Heart left ventricle (tissue), 13 donors: ENCODE results near the gene CHRM2.

Source experiments
- POLR2A ChIP-seq, 2 donors: fragments of 450-650 bp; IDR thresholded peaks; one replicate each; pipeline ENCODE4 v1.6.1; 2017; ENCODE audit warnings: antibody characterized with exemption in 2 of 2, mild to moderate bottlenecking in 2 of 2, moderate library complexity in 2 of 2
- TF ChIP-seq, protein P1 (sequence below), 12 donors: fragments of 200-600 bp; sonication (generic) in 4 of 12; IDR thresholded peaks; one replicate each; pipeline versions ENCODE4 v1.5.0 to v1.8.0; 2018 to 2022; ENCODE audit warnings: antibody characterized with exemption in 12 of 12, mild to moderate bottlenecking in 5 of 12
- donor health status: ischemic (EF 13 %, LVEDD 7.1; RV severe dilation, severe dysfunction).
- donor health status: DM: no; HTN: yes; CAD: no.
- donor health status: DM: no; HTN: no; CAD: no.
- donor health status: ischemic (EF 25% LVEDD 6.9; RV normal size, moderate dysfunction).
- donor health status: ischemic (EF 25% LVEDD 5.7; RV mildly dilated, moderate dysfunction).
- donor health status: ischemic (EF 35%, LVEDD 5.7; RV mildly dilated, moderate dysfunction).
- donor health status: nonischemic (EF 11% LVEDD 7.7; RV severe dilation, severe dysfunction).
- donor health status: DM: yes; HTN: yes; CAD: no.
- donor health status: PGD.
- donor health status: ischemic (EF 29% LVEDD 5.4; RV normal size, mild dysfunction).
- donor health status: nonischemic (EF 23%, LVEDD 6.1; RV moderate dilation, normal function).

DNA sequence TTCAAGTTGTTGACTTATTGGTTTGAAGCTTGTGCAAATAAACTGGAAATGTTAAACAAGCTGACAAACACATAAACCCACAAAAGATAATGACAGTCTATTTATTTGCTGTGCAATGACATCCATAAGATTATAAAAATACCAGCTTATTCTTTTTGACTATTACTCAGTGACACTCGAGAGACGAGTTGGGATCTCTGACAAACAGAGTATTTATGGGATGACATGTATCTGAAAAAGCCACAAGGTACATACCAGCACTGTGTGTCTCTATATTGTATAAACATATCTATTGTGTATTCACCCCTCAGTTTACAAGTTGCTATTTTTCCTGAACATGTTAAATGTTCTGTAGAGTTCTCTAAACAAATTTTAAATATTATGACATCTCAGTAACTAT, 88.9 kb downstream of the CHRM2 start:
- TF ChIP-seq, protein P1, sequence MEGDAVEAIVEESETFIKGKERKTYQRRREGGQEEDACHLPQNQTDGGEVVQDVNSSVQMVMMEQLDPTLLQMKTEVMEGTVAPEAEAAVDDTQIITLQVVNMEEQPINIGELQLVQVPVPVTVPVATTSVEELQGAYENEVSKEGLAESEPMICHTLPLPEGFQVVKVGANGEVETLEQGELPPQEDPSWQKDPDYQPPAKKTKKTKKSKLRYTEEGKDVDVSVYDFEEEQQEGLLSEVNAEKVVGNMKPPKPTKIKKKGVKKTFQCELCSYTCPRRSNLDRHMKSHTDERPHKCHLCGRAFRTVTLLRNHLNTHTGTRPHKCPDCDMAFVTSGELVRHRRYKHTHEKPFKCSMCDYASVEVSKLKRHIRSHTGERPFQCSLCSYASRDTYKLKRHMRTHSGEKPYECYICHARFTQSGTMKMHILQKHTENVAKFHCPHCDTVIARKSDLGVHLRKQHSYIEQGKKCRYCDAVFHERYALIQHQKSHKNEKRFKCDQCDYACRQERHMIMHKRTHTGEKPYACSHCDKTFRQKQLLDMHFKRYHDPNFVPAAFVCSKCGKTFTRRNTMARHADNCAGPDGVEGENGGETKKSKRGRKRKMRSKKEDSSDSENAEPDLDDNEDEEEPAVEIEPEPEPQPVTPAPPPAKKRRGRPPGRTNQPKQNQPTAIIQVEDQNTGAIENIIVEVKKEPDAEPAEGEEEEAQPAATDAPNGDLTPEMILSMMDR (IDR thresholded peaks at IDR 0.05), result no peak
- no peak for TF ChIP-seq POLR2A (IDR thresholded peaks at IDR 0.05)
